K562 (cell line): ENCODE measurements around the gene TMTC2. TPM values are rescaled to one million over a fixed set of nuclear protein-coding genes. Genes with fewer than 3 reads are reported as not detected.
A peak's percentile ranks its signal among the peaks of the same experiment; 100 is the strongest.

Experiments used
- ATAC-seq: fragments of 200-7000 bp; cut with Tn5 transposase; 3 replicates; pipeline ENCODE4 v1.9.1; 2020; ENCODE audit warnings: moderate library complexity
- BruUV-seq: library from RNA; stranded (reverse); fragments of 400-500 nt; replicated peaks from 2 replicates; lab custom pipeline; 2021; lab: Mats Ljungman, UMichigan
- CTCF ChIA-PET: fragments of 300-600 bp; formaldehyde crosslinking; extraction: SDS; loops from one replicate; lab custom pipeline; 2021; ENCODE audit warnings: low intra/inter-chr PET ratio; lab: Yijun Ruan, JAX
- POLR2A ChIA-PET: fragments of 300-600, 350-650 bp; sonication (Branson Sonifier 250); formaldehyde crosslinking; extraction: SDS; loops from one replicate; lab custom pipeline; 2021; ENCODE audit warnings: antibody characterized with exemption, inconsistent platforms; lab: Yijun Ruan, JAX
- DNase-seq, 4 experiments: peaks; one replicate each; pipeline versions ENCODE4 v3.0.0 to v3.0.0-alpha.2; 2011 to 2018; ENCODE audit warnings: low spot score in 3 of 4, mixed read lengths in 3 of 4; ENCODE audit errors: extremely low read depth in 1 of 4
- FAIRE-seq: peaks from 2 replicates; lab custom pipeline; 2011; peaks lifted over from hg19 to GRCh38; lab: Jason Lieb, UNC
- H2AFZ ChIP-seq: 2 replicates; pipeline ENCODE4 v1.6.0; 2011; ENCODE audit warnings: low read depth, low read length, control low read depth, inconsistent platforms
- H3K27ac ChIP-seq: fragments of 200-600 bp; 3 replicates; pipeline ENCODE4 v1.8.0; 2011; ENCODE audit warnings: low read depth, mild to moderate bottlenecking, control low read depth, inconsistent platforms, low read length, moderate library complexity, mixed read lengths; ENCODE audit errors: extremely low read depth
- H3K27me3 ChIP-seq, 2 experiments: fragments of 300-600 bp in 1 of 2; 2 replicates in 1 of 2; 3 replicates in 1 of 2; pipeline versions ENCODE4 v1.6.0 to v1.8.0; 2011; ENCODE audit warnings: inconsistent platforms in 2 of 2, low read length in 2 of 2, mild to moderate bottlenecking in 1 of 2, mixed read lengths in 1 of 2, moderate library complexity in 1 of 2; ENCODE audit not compliant: control insufficient read depth in 2 of 2, insufficient read depth in 2 of 2
- H3K36me3 ChIP-seq: fragments of 300-600 bp; 3 replicates; pipeline ENCODE4 v1.8.0; 2011; ENCODE audit warnings: mild to moderate bottlenecking, low read length, inconsistent platforms; ENCODE audit not compliant: control insufficient read depth, insufficient read depth
- H3K4me1 ChIP-seq, 2 experiments: fragments of 200-600 bp in 1 of 2; replicated peaks in 1 of 2; 2 replicates in 1 of 2; 3 replicates in 1 of 2; pipeline versions ENCODE4 v1.5.1 to v1.8.0; 2011; ENCODE audit warnings: inconsistent platforms in 2 of 2, low read length in 2 of 2, mild to moderate bottlenecking in 1 of 2, mixed read lengths in 1 of 2, moderate library complexity in 1 of 2; ENCODE audit not compliant: control insufficient read depth in 2 of 2, insufficient read depth in 2 of 2
- H3K4me2 ChIP-seq: 2 replicates; pipeline ENCODE4 v1.6.1; 2011; ENCODE audit warnings: low read length, control low read depth, inconsistent platforms, mixed read lengths; ENCODE audit not compliant: insufficient read depth
- H3K4me3 ChIP-seq: fragments of 200-600 bp; sonication (generic), shearing (Covaris generic); 2 replicates; pipeline ENCODE4 v1.5.1; 2016; ENCODE audit warnings: control low read depth, inconsistent platforms
- H3K79me2 ChIP-seq: fragments of 200-600 bp; 3 replicates; pipeline ENCODE4 v1.8.0; 2011; ENCODE audit warnings: low read length, inconsistent platforms; ENCODE audit not compliant: control insufficient read depth, insufficient read depth
- H3K9ac ChIP-seq, 2 experiments: 2 replicates each; pipeline versions ENCODE4 v1.6.0 to v1.6.1; 2011; ENCODE audit warnings: low read depth in 2 of 2, low read length in 2 of 2, control low read depth in 1 of 2, inconsistent platforms in 1 of 2, mild to moderate bottlenecking in 1 of 2, mixed read lengths in 1 of 2; ENCODE audit not compliant: insufficient read depth in 1 of 2
- H3K9me1 ChIP-seq: one replicate; pipeline ENCODE4 v1.6.0; 2011; ENCODE audit warnings: inconsistent platforms, mild to moderate bottlenecking, low read length, moderate library complexity; ENCODE audit not compliant: control insufficient read depth, insufficient read depth
- H3K9me3 ChIP-seq: replicated peaks from 2 replicates; pipeline ENCODE4 v1.5.1; 2011; ENCODE audit warnings: low read depth, low read length, inconsistent platforms; ENCODE audit not compliant: control insufficient read depth, insufficient read depth
- H4K20me1 ChIP-seq: replicated peaks from 2 replicates; pipeline ENCODE4 v1.6.1; 2011; ENCODE audit warnings: low read length, inconsistent platforms, mixed read lengths; ENCODE audit not compliant: control insufficient read depth, insufficient read depth
- ATF1 ChIP-seq, 2 experiments: fragments of 450-650 bp in 1 of 2; IDR thresholded peaks; 2 replicates each; pipeline ENCODE4 v1.6.1; 2016; ENCODE audit warnings: missing compliant biosample characterization in 1 of 2, missing genetic modification characterization in 1 of 2
- ATF3 ChIP-seq, 2 experiments: fragments of 450-650 bp in 1 of 2; sonication (generic) in 1 of 2; formaldehyde crosslinking in 1 of 2; IDR thresholded peaks in 1 of 2; conservative IDR thresholded peaks in 1 of 2; 2 replicates each; pipeline versions ENCODE4 v1.6.1 to v1.8.1; 2016 to 2023; ENCODE audit warnings: mild to moderate bottlenecking in 2 of 2, moderate library complexity in 2 of 2, inconsistent platforms in 1 of 2, missing genetic modification reagents in 1 of 2
- ATF6 ChIP-seq: sonication (generic); formaldehyde crosslinking; IDR thresholded peaks from 2 replicates; pipeline ENCODE4 v1.4.0; 2020; ENCODE audit warnings: mild to moderate bottlenecking, missing genetic modification reagents
- E4F1 ChIP-seq: fragments of 250-450 bp; sonication (Bioruptor Pico); IDR thresholded peaks from 2 replicates; pipeline ENCODE4 v1.5.0; 2021; ENCODE audit warnings: mild to moderate bottlenecking, borderline replicate concordance
- HDAC2 ChIP-seq: fragments of 450-650 bp; IDR thresholded peaks from 2 replicates; pipeline ENCODE4 v1.6.1; 2016; ENCODE audit warnings: mild to moderate bottlenecking
- NCOR1 ChIP-seq: fragments of 450-650 bp; IDR thresholded peaks from 2 replicates; pipeline ENCODE4 v1.6.1; 2016; ENCODE audit warnings: mild to moderate bottlenecking, moderate library complexity
- PRMT5 ChIP-seq: sonication (generic); formaldehyde crosslinking; IDR thresholded peaks from 2 replicates; pipeline ENCODE4 v1.5.0; 2020; ENCODE audit warnings: missing genetic modification reagents
- RFX7 ChIP-seq: fragments of 250-450 bp; sonication (Bioruptor Pico); IDR thresholded peaks from 2 replicates; pipeline ENCODE4 v1.5.1; 2021; ENCODE audit warnings: mild to moderate bottlenecking
- TBP ChIP-seq: optimal IDR thresholded peaks from 2 replicates; pipeline ENCODE3; 2011; ENCODE audit warnings: low read depth, low read length, improper control_type of control experiment
- U2AF2 ChIP-seq: fragments of 200-400 bp; formaldehyde crosslinking; optimal IDR thresholded peaks from 2 replicates; pipeline ENCODE3; 2017; ENCODE audit warnings: low read depth, mild to moderate bottlenecking, low read length
- ZBTB2 ChIP-seq: fragments of 450-650 bp; IDR thresholded peaks from 2 replicates; pipeline ENCODE4 v1.6.1; 2016; ENCODE audit warnings: antibody characterized with exemption
- ZBTB8A ChIP-seq: fragments of 450-650 bp; IDR thresholded peaks from 2 replicates; pipeline ENCODE4 v1.6.1; 2018; ENCODE audit warnings: mild to moderate bottlenecking, moderate library complexity; ENCODE audit not compliant: partially characterized antibody
- ZNF224 ChIP-seq: sonication (generic); formaldehyde crosslinking; IDR thresholded peaks from 2 replicates; pipeline ENCODE4 v1.8.0; 2022; ENCODE audit warnings: mild to moderate bottlenecking, missing genetic modification reagents
- ZNF75A ChIP-seq: fragments of 450-650 bp; formaldehyde crosslinking; IDR thresholded peaks from 2 replicates; pipeline ENCODE4 v1.4.0; 2020; ENCODE audit warnings: mild to moderate bottlenecking
- ZNF764 ChIP-seq: fragments of 250-450 bp; sonication (Bioruptor Pico); IDR thresholded peaks from 2 replicates; pipeline ENCODE4 v1.4.0; 2020; ENCODE audit warnings: low read depth, mild to moderate bottlenecking, moderate library complexity
- WGBS: fragments of 100-300 bp; shearing (Covaris generic); methylation state at CpG from one replicate; pipeline ENCODE4 v1.1.6; 2016; ENCODE audit warnings: low coverage, mixed read lengths; ENCODE audit not compliant: insufficient coverage; ENCODE audit errors: missing lambda C conversion rate; 5-methylcytosine and 5-hydroxymethylcytosine counted together
- in situ Hi-C: fragments of 300-500 bp; cut with MboI; formaldehyde crosslinking; loops from 4 replicates; pipeline ENCODE4 v1.15.0; 2018; ENCODE audit warnings: inconsistent platforms, mixed read lengths
- intact Hi-C: fragments of 100-400 bp; cut with micrococcal nuclease; formaldehyde crosslinking; loops from 2 replicates; pipeline ENCODE4 v1.14.2; 2022
- polyA plus RNA-seq, 8 experiments: library from polyadenylated mRNA; depleted of rRNA in 4 of 8; stranded (reverse) in 5 of 8; unstranded in 3 of 8; fragments of >200 nt; fragmentation: Nextera tagmentation in 2 of 8; fragmentation: Illumina TruSeq in 1 of 8; extraction: Ambion mirVana in 2 of 8; extraction: Trizol in 1 of 8; gene quantifications; 2 replicates each; pipeline versions ENCODE4 v1.2.1 to v1.2.3, GENCODE V29; 2011 to 2014; ENCODE audit warnings: inconsistent platforms in 1 of 8, missing spikeins in 1 of 8
- total RNA-seq, 7 experiments: library from RNA; depleted of rRNA in 6 of 7; stranded (reverse); fragments of >200 nt in 6 of 7; fragmentation: Illumina TruSeq in 2 of 7; extraction: Trizol in 2 of 7; gene quantifications; 2 replicates each; pipeline versions ENCODE4 v1.2.1 to v1.2.3, GENCODE V29; 2011 to 2021; ENCODE audit warnings: low replicate concordance in 1 of 7

TMTC2 gene
- total and polyA plus RNA-seq, 9 of the 15 experiments (the other 6 are each of a cell fraction or from before 2014, with no cell fraction given), result 0.29 to 1.1 (median 0.55) TPM

- FAIRE-seq, result no peak
- Histone ChIP-seq H3K4me3 (no peak overlapping the region), H2AFZ (0 out of 2 replicates have a peak overlapping the region, but pooled peaks have one; percentile 15), H3K9me3 (no peaks in the 10 kb centered on the region), H3K4me1 (no peaks in the 10 kb centered on the region), H3K27me3 (no peaks in the 10 kb centered on the region), H3K36me3 (no peaks in the 10 kb centered on the region), H3K4me2 (no peak overlapping the region), H3K27ac (no peak overlapping the region), H4K20me1 (no peaks in the 10 kb centered on the region), H3K79me2 (no peaks in the 10 kb centered on the region), H3K9me1 (no peaks in the 10 kb centered on the region), H3K9ac (no peak overlapping the region)
- intact Hi-C loops (no loop called here), in situ Hi-C loops (no loop called here)
- no peak for ATAC-seq
- 0% methylated on average over 3 of the region's 3 CpGs for WGBS
- DNase-seq, result no peak
- ChIA-PET CTCF (no interaction called here), POLR2A (no interaction called here)
- no TSS peak for BruUV-seq
- TF ChIP-seq ZBTB2 (no peak), NCOR1 (no peak), HDAC2 (no peak), ZNF224 (CRISPR knock-in tag) (no peak), PRMT5 (no peak), ATF6 (CRISPR knock-in tag) (no peak), U2AF2 (no peak), ZBTB8A (no peak), ZNF75A (CRISPR knock-in tag) (no peak), ATF1 (CRISPR knock-in tag; IDR thresholded peaks at IDR 0.05) (no peak), ATF1 (tag; IDR thresholded peaks at IDR 0.05) (no peak), TBP (no peak), ATF3 (IDR thresholded peaks at IDR 0.05) (no peak), ATF3 (CRISPR knock-in tag; conservative IDR thresholded peaks at IDR 0.05) (no peak), ZNF764 (CRISPR knock-in tag) (no peak), E4F1 (no peak), RFX7 (CRISPR knock-in tag) (no peak)
Observed at GRCh38 chr12:82964446-82964845, 277.7 kb downstream of the TMTC2 start.
